WTC11 (cell line): ENCODE data around the gene GSTO2. TPM values are rescaled to one million over a fixed set of nuclear protein-coding genes. Genes with fewer than 3 reads are reported as not detected.

Experiments used
- ATAC-seq: fragments of 200-7000 bp; cut with Tn5 transposase; 2 replicates; pipeline ENCODE4 v1.10.0; 2021; ENCODE audit warnings: mild to moderate bottlenecking, moderate library complexity
- CTCF ChIA-PET: fragments of 300-600 bp; sonication (Branson Sonifier 250); formaldehyde crosslinking; loops from one replicate; lab custom pipeline; 2021; ENCODE audit warnings: antibody characterized with exemption; lab: Charles Lee
- POLR2A ChIA-PET: fragments of 350-600 bp; sonication (Branson Sonifier 250); formaldehyde crosslinking; loops from one replicate; lab custom pipeline; 2021; ENCODE audit warnings: antibody characterized with exemption; lab: Charles Lee
- DNase-seq: peaks from one replicate; pipeline ENCODE4 v3.0.0; 2021; ENCODE audit warnings: low spot score
- H3K27ac Mint-ChIP-seq: 2 replicates; pipeline ENCODE4 v1.8.0; 2021; ENCODE audit warnings: mixed read lengths
- H3K27me3 Mint-ChIP-seq: 2 replicates; pipeline ENCODE4 v1.8.0; 2021; ENCODE audit warnings: low read depth, mild to moderate bottlenecking, moderate library complexity, mixed read lengths
- H3K36me3 Mint-ChIP-seq: 2 replicates; pipeline ENCODE4 v1.8.0; 2021; ENCODE audit warnings: mixed read lengths
- H3K4me1 Mint-ChIP-seq: 2 replicates; pipeline ENCODE4 v1.8.0; 2022; ENCODE audit warnings: mixed read lengths
- H3K4me3 Mint-ChIP-seq: 2 replicates; pipeline ENCODE4 v1.8.0; 2021; ENCODE audit warnings: mild to moderate bottlenecking, moderate library complexity, mixed read lengths
- H3K9me3 Mint-ChIP-seq: 2 replicates; pipeline ENCODE4 v1.8.0; 2021; ENCODE audit warnings: mixed read lengths
- ATF2 ChIP-seq: sonication (generic); formaldehyde crosslinking; IDR thresholded peaks from 2 replicates; pipeline ENCODE4 v1.8.1; 2022; ENCODE audit warnings: low read depth, missing genetic modification reagents, borderline replicate concordance
- CREM ChIP-seq: sonication (generic); formaldehyde crosslinking; IDR thresholded peaks from 2 replicates; pipeline ENCODE4 v1.8.1; 2022; ENCODE audit warnings: mild to moderate bottlenecking, missing genetic modification reagents, moderate library complexity
- ETV6 ChIP-seq: sonication (generic); formaldehyde crosslinking; IDR thresholded peaks from 2 replicates; pipeline ENCODE4 v1.8.1; 2022; ENCODE audit warnings: mild to moderate bottlenecking, missing genetic modification reagents
- FOXP1 ChIP-seq: sonication (generic); formaldehyde crosslinking; IDR thresholded peaks from 2 replicates; pipeline ENCODE4 v1.8.0; 2022; ENCODE audit warnings: missing genetic modification reagents, mild to moderate bottlenecking, moderate library complexity, borderline replicate concordance
- IRF1 ChIP-seq: sonication (generic); formaldehyde crosslinking; IDR thresholded peaks from 2 replicates; pipeline ENCODE4 v1.8.0; 2023; ENCODE audit warnings: missing genetic modification reagents
- JAZF1 ChIP-seq: fragments of 250-450 bp; sonication (Bioruptor Pico); IDR thresholded peaks from 2 replicates; pipeline ENCODE4 v1.9.0; 2021; ENCODE audit warnings: moderate library complexity, mild to moderate bottlenecking, inconsistent platforms
- JUN ChIP-seq: sonication (generic); formaldehyde crosslinking; IDR thresholded peaks from 2 replicates; pipeline ENCODE4 v1.8.0; 2023; ENCODE audit warnings: mild to moderate bottlenecking, missing genetic modification reagents
- OVOL2 ChIP-seq: fragments of 250-450 bp; sonication (Bioruptor Pico); IDR thresholded peaks from 2 replicates; pipeline ENCODE4 v1.9.0; 2021; ENCODE audit warnings: mild to moderate bottlenecking, borderline replicate concordance
- PRDM15 ChIP-seq: sonication (generic); formaldehyde crosslinking; IDR thresholded peaks from 2 replicates; pipeline ENCODE4 v1.8.0; 2022; ENCODE audit warnings: missing genetic modification reagents
- TCF7 ChIP-seq: sonication (generic); formaldehyde crosslinking; IDR thresholded peaks from 2 replicates; pipeline ENCODE4 v1.8.0; 2022; ENCODE audit warnings: mild to moderate bottlenecking, low read depth, missing genetic modification reagents, moderate library complexity
- TEAD4 ChIP-seq: sonication (generic); formaldehyde crosslinking; IDR thresholded peaks from 2 replicates; pipeline ENCODE4 v1.8.0; 2022; ENCODE audit warnings: mild to moderate bottlenecking, missing genetic modification reagents
- USF1 ChIP-seq: sonication (generic); formaldehyde crosslinking; IDR thresholded peaks from 2 replicates; pipeline ENCODE4 v1.8.0; 2022; ENCODE audit warnings: mild to moderate bottlenecking, missing genetic modification reagents
- ZBTB43 ChIP-seq: sonication (generic); formaldehyde crosslinking; IDR thresholded peaks from 2 replicates; pipeline ENCODE4 v1.8.1; 2023; ENCODE audit warnings: mild to moderate bottlenecking, missing genetic modification reagents
- ZNF281 ChIP-seq: sonication (generic); formaldehyde crosslinking; IDR thresholded peaks from 2 replicates; pipeline ENCODE4 v1.8.0; 2023; ENCODE audit warnings: mild to moderate bottlenecking, missing genetic modification reagents
- ZNF532 ChIP-seq: fragments of 250-450 bp; sonication (Bioruptor Pico); IDR thresholded peaks from 2 replicates; pipeline ENCODE4 v1.9.0; 2021; ENCODE audit warnings: mild to moderate bottlenecking, borderline replicate concordance
- total RNA-seq: library from RNA; stranded (reverse); gene quantifications from 3 replicates; pipeline ENCODE4 v1.2.3, GENCODE V29; 2021

Gene GSTO2
- total RNA-seq, 1 experiment from 2014 or later, result 10.7 TPM

GRCh38 chr10:104316321-104317099, 47.5 kb downstream of the GSTO2 start (continued):
- no peak for TF ChIP-seq PRDM15 (CRISPR knock-in tag)
- TF ChIP-seq ATF2 (CRISPR knock-in tag), result no peak
- no peak for TF ChIP-seq ZBTB43 (CRISPR knock-in tag)
- no peak for TF ChIP-seq CREM
- no peak for TF ChIP-seq TEAD4 (CRISPR knock-in tag)
- TF ChIP-seq JAZF1 (CRISPR knock-in tag), result no peak
- no peak for TF ChIP-seq JUN (CRISPR knock-in tag)

GRCh38 chr10:104317269-104317710, 48.3 kb downstream of the GSTO2 start:
- Mint-ChIP-seq H3K9me3 (no peaks in the 10 kb centered on the region), H3K27me3 (no peaks in the 10 kb centered on the region), H3K4me3 (no peak overlapping the region; the same call in 1 of the 2 replicates), H3K36me3 (peaks cover 20% of the 10 kb centered on the region), H3K4me1 (peaks cover 57% of the 10 kb centered on the region), H3K27ac (peak overlapping the region; percentile 19)
- TF ChIP-seq TCF7 (CRISPR knock-in tag), result no peak
- TF ChIP-seq IRF1 (CRISPR knock-in tag), result no peak
- no peak for TF ChIP-seq FOXP1
- TF ChIP-seq ZNF532 (CRISPR knock-in tag), result no peak
- TF ChIP-seq OVOL2 (CRISPR knock-in tag), result no peak
- 0 out of 2 replicates have a peak, but pooled peaks have one; percentile 22 for TF ChIP-seq ETV6 (CRISPR knock-in tag)
- TF ChIP-seq USF1 (CRISPR knock-in tag), result no peak
- no peak for TF ChIP-seq ZNF281 (CRISPR knock-in tag)
- ChIA-PET CTCF (interaction anchor here (0.9 to 5.2 kb wide), 8 partner anchors 10 to 252 kb away, joined by 3 to 33 read pairs (median 6); partner anchors contain the start of genes CFAP58 and ITPRIP), POLR2A (no interaction called here)
- peak; percentile 43 for ATAC-seq
- DNase-seq, result no peak
